HuH-7.5 (cell line): Measurements from ENCODE around the gene NCK1.

Source experiments
- DNase-seq: peaks from one replicate; pipeline ENCODE4 v3.0.0; 2011; ENCODE audit warnings: low spot score

The NCK1 gene

DNA sequence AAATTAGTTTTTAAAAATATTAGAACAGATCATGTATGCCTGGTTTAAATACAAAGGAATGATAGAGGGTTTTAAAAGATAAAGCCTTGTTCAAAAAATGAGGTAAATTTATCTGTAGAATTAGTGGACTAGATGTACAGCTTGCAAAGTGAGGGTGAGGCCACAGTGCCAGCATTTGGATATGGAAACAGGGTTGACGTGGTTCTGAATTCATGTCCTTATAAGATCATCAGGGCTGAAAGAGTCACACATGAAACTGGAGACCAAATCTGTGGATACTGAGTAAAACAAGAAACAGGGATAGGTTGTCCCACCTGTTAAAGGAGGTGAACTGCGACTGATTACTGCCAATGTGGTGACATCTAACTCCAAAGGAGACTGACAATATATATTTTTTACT lies 46.3 kb downstream of the NCK1 start:
- DNase-seq, result no peak

DNA sequence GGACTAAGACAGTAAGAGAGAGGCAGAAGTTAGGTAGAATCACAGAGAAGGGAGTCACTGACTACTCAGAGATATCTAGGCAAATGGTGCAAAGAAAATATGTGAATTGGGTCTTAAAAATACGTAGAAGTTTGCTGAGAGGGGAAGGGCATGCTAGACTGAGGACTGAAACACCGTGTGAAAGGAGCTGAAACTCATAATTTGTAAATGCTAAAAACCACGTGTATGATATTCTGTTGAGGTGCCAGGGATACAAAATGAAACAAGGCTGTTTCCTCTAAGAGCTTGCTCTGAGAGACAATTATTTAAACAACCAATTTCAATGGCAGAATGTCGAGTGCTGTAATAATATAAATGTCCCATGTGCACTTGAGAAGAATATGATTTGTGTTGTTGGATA lies 47.2 kb downstream of the NCK1 start:
- no peak for DNase-seq

DNA sequence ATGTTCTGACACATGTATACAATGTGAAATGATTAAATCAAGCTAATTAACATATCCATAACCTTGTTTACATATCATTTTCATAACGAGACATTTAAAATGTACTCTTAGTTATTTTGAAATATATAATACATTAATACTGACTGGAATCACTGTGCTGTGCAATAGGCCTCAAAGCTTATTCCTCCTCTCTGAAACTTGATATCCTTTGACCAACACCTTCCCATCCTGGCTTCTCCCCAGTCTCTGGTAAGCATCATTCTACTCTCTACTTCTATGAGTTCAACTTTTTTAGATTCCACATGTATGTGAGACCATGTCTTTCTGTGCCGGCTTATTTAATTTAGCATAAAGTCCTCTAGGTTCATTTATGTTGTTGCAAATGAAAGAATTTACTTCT lies 48.7 kb downstream of the NCK1 start:
- no peak for DNase-seq

DNA sequence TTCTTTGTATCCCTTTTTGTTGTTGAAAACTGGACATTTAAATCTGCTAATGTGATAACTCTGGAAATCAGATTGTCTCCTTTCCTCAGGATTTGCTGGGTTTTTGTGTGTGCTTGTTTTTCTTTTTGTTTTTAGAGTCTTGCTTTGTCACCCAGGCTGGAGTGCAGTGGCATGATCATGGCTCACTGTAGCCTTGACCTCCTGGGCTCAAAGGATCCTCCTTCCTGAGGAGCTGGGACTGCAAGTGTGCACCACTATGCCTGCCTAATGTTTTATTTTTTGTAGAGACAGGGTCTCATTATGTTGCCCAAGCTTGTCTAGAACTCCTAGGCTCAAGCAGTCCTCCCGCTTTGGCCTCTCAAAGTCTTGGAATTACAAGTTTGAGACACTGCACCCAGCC lies 51.2 kb downstream of the NCK1 start:
- DNase-seq, result no peak

DNA sequence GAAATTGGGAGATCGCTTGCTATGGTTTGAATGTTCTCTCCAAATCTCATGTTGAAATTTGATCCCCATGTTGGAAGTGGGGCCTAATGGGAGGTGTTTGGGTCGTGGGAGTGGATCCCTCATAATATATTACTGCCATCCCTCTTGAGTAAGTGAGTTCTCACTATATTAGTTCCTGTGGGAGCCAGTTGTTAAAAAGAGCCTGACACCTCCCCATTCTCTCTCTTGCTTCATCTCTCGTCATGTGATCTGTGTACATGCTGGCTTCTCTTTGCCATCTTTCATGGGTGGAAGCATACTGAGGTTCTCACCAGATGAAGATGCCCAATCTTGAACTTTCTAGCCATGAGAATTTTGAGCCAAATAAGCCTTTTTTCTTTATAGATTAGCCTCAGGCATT lies 52.7 kb downstream of the NCK1 start:
- no peak for DNase-seq

DNA sequence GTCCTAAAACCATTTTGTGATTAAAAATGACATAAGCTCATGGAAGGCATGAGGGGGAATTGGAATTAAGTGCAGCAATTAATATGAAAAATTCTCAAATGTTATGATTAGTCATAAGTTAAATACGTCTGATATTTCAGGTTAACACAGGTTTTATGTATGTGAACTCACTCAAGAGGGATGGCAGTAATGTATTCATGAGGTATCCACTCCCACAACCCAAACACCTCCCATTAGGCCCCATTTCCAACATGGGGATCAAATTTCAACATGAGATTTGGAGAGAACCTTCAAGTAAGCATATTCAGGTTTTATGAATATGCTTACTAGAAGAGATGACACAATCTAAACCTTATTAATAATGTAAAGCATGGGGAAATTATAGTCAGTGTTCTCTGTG lies 54.2 kb downstream of the NCK1 start:
- DNase-seq, result no peak

DNA sequence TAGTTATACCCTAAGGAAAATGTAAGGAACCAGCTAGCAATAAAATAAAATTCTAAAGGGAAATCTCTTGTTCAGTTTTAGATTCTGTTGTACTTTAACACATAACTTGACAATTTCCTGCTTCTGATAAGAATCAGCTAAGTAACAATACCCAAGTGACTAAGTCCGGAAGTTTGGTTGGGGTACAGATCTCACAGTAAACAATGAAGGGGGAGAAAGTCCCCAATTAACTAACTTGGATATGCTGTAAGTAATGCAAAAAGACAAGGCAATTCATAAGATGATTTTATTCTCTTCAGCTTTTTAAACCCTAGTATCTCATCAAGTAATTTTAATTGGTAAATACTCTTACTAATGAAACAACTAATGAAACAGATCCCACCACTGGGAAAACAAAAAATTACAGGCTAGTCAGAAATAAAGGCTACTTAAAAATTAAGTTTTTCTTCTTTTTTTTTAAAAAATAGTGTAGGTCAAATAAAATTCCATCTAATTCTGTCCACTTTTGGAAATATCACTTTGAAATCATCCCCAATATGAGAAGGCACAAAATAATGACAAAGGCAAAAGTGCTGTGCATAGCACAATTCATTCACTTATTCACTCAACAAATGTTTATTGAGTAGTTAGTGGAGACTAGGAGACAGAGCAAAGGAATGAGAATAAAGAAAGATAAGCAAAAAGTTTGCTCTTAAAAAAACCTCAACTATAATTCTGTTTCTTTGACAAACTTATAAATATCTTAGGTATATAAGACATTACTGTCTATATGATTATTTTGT lies 58.0 kb downstream of the NCK1 start:
- DNase-seq, result no peak

DNA sequence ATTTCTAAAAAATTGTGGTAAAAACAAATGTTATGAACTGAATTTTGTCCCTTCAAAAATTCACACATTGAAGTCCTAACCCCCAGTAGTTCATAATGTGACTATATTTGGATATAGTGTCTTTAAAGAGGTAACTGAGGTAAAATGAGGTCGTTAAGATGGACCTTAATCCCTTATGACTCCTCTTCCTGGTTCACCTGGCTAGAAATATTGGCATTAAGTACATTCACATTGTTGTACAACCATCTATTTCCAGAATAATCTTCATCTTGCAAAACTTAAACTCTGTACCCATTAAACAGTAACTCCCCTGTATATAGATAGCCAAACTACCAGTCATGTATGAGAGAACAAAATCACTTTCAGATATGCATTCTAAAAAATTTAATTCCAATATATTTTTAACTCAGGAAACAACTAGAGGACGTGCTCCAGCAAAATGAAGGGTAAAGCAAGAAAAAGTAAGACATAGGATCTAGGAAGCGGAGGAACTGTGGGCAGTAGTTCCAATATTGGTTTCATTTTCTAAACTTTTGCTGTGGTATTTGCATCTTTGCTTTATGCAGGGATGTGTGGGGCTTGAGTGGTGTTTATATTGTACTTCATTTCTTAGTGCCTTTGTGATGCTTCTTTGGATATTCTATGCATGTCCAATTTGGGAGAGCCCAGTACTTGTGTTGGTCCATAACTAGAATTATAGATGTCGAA lies 59.0 kb downstream of the NCK1 start:
- no peak for DNase-seq

DNA sequence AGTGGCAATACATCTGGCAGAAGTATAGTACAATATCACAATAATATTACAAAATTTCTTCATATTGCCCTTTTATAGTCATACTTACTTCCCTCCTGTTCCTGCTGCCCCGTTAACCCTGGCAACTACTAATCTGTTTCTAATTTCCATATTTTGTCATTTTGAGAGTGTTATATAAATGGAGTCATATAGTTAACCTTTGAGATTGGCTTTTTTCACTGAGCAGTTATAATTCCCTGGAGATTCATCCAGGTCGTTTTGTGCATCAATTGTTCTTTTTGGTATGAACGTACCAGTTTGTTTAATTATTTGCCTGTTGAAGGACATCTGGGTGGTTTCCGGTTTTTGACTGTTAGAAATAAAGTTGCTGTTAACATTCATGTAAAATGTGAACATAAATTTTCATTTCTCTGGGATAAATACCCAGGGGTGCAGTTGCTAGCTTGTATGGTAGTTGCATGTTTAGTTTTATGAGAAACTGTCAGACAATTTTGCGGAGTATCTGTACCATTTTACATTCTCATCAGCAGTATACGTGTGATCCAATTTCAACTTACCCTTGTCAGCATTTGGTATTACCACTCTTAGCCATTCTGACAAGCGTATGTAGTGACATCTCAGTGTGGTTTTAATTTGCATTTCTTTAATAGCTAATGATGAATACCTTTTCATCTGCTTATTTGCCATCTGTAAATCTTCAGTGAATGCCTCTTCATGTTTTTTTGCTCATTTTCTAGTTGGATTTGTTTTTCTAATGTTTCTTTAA lies 63.6 kb downstream of the NCK1 start:
- no peak for DNase-seq

DNA sequence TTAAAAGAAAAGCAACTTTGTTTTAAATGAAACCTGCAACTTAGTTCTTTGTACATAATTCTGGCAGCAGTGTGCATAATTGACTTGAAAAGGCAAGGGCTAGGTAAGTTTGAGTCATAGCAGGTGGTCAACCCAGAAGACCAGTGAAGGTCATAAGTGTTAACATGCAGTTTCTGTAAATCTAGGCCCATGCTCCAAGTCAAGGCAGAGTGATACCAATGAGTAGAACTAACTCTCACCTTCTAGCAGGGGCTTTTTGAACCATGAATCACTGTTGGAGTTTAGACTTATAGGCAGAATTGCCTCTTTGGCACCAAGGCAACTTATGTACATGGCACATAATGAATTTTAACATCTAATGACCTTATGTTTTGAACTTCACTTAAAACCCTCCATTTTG lies 66.2 kb downstream of the NCK1 start:
- DNase-seq, result no peak

DNA sequence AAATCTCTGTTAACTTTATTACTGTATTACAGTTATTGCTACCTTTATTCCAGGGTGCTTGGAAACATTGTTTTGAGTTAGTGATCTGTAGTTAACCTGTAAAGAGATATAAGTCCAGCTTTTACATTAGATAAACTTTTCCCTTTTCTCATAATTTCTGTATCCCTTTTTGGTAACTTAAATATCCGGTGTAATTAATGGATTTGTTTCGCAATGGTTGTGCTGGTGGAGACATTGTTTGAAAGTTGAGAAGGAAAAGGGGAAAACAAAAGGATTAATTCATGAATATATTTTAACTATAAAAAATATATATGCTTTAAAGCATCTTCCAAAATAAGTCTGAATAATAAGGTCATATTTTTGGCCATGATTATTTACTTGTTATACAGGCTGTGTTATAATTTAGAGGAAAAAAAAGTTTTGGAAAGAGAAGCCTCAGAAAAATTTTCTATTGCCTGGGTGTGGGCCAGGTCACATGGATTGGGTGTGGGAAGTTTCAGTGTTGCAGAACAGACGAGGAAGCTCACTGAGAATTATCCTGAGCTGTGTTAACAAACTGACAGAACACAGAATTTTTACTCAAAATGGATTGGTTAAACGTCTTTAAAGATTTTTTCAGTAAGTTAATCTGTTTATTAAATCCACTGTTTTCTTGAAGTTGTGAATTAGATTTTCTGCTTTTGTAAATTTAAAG lies 68.1 kb downstream of the NCK1 start:
- no peak for DNase-seq

DNA sequence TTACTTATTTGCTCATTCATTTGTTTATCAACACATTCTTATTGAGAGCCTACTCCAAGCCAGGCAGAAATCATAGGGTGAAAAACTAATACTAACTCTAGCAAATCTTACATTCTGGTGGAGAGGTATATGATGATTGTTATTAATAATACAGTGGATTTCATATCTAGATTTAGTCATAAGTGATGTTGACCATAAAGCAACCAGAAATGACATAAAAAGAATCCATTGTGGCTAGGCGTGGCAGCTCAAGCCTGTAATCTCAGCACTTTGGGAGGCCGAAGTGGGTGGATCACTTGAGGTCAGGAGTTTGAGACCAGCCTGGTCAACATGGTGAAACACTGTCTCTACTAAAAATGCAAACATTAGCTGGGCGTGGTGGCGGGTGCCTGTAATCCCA lies 69.6 kb downstream of the NCK1 start:
- DNase-seq, result no peak

DNA sequence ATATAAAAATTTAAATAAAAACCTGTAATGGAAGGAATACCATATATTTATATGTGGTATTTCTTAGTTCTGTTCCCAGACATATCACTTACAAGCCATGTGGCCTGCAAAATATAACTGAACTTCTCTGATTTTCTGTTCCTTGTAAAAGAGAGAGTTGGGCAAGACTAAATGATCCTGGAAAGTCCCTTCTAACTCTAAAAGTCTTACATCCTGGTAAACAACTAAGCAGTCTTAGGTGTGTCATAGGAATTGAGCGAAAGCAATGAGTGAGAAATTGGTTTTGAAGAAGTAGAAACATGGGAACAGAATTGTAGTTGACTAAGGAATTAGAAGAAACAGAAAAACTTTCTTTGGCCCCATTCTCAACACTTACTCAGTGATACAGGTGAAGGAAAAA lies 70.5 kb downstream of the NCK1 start:
- no peak for DNase-seq

DNA sequence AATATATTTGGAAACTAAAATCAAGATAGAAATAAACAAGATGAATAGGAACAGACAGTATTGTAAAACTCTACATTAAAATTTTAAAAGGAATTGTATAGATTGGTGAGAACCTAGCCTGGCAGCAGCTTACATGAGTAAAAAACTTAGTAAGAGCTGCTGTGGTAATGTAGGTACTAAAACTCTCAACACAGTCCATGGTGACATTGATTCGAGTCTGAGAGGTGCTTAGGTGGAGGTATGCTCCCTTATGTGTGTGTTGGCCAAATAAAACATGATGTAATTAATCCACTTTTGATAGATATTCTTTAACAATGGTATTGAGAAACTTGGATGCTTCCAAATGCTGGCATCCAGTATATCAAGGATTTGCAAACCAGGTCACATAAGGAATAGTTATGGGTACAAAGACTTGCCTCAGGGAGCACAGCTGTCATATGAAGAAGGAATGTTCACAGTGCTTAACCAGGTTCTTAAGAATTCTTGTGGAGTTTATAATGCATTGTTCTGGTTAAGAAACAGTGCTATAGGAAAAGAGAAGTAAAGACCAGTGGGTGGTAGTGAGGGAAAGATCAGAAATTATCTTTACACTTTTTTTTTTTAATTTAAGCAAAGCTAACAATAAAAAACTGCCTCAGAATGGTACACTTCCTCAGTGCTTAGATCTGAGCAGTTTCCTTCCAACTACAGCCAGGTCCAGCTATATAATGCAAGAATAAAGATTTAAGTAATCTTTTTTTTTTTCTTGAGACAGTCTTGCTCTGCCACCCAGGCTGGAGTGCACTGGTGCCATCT lies 71.2 kb downstream of the NCK1 start:
- no peak for DNase-seq

DNA sequence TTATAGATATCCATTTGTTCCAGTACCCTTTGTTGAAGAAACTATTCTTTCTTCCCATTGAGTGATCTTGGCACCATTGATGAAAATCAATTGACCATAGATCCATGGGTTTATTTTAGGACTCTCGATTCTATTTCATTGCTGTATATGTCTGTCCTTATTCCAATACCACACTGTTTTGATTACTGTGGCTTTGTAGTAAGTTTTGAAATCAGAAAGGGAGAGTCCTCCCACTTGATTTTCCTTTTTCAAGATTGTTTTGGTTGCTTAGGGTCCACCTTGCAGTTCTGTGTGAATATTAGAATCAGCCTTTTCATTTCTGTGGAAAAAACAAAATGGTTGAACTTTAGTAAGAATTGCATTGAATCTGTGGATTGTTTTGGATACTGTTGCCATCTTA lies 75.2 kb downstream of the NCK1 start:
- DNase-seq, result no peak

DNA sequence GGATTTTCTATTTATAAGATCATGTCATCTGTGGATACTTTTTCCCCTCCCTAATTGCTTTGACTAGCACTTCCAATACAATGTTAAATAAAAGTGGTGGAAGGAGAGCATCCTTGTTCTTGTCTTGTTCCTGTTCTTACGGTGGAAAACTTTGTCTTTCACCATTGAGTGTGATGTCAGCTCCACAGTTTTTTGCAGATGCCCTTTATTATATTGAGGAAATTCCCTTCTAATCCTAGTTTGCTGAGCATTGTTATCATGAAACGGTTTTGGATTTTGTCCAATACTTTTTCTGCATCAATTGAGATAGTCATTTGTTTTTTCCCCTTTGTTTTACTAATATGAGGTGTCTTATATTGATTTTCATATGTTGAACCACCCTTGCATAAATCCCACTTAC lies 75.8 kb downstream of the NCK1 start:
- no peak for DNase-seq

DNA sequence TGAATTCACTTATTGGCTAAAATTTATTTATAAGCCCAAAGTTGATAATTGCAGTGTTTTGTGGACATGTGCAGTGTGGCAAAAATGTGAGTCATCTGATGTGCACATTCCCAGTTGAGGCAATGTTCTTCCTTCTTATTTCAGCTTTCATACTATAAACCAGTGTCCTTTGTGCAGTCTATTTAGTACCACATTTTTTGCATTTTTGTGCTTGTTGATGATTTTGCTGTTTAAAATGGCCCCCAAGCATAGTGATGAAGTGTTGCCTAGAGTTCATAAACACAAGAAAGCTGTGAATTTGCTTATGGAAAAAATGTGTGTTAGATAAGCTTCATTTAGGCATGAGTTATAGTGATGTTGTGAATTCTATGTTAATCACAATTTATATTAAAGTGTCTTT lies 76.3 kb downstream of the NCK1 start:
- no peak for DNase-seq

DNA sequence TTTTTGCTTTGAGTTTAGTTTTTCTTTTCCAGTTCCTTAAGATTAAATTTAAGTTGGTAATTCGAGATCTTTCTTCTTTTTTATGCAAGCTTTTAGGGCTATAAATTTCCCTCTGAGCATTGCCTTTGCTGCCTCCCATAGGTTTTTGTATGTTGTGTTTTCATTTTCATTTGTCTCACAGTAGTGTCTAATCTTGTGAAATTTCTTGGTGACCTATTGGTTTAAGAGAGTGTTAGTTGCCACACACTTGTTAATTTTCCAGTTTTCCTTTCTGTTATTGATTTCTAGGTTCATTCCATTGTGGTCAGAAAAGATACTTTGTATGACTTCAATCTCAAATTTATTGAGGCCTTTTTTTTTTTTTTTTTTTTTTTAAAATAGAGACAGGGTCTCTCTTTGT lies 77.5 kb downstream of the NCK1 start:
- no peak for DNase-seq

DNA sequence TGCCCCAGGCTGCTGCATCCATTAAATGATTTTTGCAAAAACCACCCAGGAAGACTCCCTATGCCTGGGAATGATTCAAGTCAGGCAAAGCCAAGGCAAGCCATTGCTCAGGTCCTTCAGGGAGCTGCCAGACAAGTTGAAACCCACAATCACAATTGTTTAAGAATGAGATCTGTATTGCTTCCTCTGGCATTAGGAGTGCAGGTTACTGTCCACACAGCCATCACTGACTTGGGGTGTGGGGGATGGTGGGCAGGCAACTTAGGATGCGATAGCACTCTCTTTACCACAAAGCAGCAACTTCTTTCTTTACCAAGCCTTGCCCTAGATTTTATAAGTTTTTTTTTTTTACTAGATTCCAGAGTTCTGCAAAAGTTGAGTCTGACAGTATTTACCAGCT lies 80.8 kb downstream of the NCK1 start:
- DNase-seq, result no peak

DNA sequence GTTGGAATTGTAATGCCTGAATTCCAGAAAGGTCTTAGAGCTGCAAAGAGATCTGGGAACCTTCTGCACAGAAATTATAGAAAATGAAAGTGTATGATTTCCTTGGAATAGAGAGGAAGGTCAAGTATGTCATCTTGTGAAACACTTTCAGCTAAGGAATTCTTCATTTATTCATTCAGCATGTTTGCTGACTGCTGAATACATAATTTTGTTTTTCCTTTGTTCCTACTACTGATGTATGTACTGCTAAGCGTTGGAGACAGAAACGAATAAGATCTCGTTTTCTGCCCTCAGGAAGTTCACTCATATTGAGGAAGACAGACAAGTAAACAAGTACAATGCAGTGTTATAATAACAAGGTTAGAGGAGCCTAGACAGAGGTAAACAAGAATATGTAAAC lies 81.4 kb downstream of the NCK1 start:
- no peak for DNase-seq

DNA sequence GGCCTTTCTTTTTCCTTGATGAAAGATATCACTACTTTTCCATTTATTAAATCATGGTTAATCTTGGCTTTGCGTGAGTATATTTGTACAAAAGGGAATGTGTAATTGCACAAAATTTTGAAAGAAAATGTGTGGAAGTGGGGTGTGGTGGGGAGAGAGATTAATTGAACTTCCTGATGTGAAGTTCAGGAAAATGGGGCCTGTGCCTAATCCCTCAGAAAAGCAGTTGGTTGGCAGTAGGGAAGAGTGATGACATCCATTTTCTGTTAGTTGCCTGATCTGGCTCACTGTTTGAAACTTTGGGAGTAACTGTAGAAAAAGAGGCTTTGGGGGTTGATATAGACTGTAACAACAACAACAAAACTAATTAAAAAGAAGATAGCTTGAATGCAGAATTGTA lies 85.0 kb downstream of the NCK1 start:
- DNase-seq, result no peak

DNA sequence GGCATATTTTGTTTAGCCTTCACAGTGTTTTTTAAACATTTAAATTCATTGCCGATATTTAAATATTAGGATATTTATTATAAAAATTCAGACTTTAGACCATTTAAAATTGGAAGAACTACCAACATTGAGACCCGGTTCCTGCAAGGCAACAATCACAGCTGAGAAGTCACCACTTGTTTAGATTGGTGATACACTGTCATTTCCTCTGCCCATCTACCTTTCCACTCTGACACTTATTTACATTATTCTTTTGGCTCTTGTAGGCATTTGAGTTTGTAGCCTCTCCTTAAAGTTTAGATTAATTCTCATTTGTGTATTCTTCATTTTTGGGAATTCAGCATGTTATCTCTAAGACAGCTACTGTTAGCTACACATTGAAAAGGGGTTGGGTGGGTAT lies 85.5 kb downstream of the NCK1 start:
- DNase-seq, result no peak
